Fibroblast of the conjunctiva (primary cell): ENCODE data around the gene DDIT3.

Source experiments
- DNase-seq: peaks from one replicate; pipeline ENCODE4 v3.0.0-alpha.2; 2010; ENCODE audit warnings: low read depth

DDIT3 gene

GRCh38 chr12:57485695-57486094 lies 34.6 kb downstream of the DDIT3 start:
- DNase-seq, result no peak

- DNase-seq, result no peak
Observed at GRCh38 chr12:57483466-57483865, 36.8 kb downstream of the DDIT3 start.

- DNase-seq, result no peak
Observed at GRCh38 chr12:57481671-57482070, 38.6 kb downstream of the DDIT3 start.

GRCh38 chr12:57479376-57480115 lies 40.8 kb downstream of the DDIT3 start, which contains the start of gene ARHGAP9:
ARHGAP9 (minus strand) TSS chr12:57479866; CDS start chr12:57479406, 460 bp downstream.
- no peak for DNase-seq

GRCh38 chr12:57479043-57479375 lies 41.3 kb downstream of the DDIT3 start:
- no peak for DNase-seq

GRCh38 chr12:57477710-57478681 lies 42.3 kb downstream of the DDIT3 start:
- DNase-seq, result no peak

- no peak for DNase-seq
Observed at GRCh38 chr12:57476993-57477709, 43.2 kb downstream of the DDIT3 start.

GRCh38 chr12:57476162-57476992 lies 43.9 kb downstream of the DDIT3 start:
- no peak for DNase-seq

- DNase-seq, result no peak
Observed at GRCh38 chr12:57475271-57476161, 44.8 kb downstream of the DDIT3 start.

GRCh38 chr12:57474862-57475261 lies 45.5 kb downstream of the DDIT3 start:
- no peak for DNase-seq

GRCh38 chr12:57474430-57474829 lies 45.9 kb downstream of the DDIT3 start:
- no peak for DNase-seq

- DNase-seq, result no peak
Observed at GRCh38 chr12:57473886-57474285, 46.4 kb downstream of the DDIT3 start.

GRCh38 chr12:57473392-57473791 lies 46.9 kb downstream of the DDIT3 start:
- no peak for DNase-seq

- no peak for DNase-seq
Observed at GRCh38 chr12:57472391-57472790, 47.9 kb downstream of the DDIT3 start.

- DNase-seq, result no peak
Observed at GRCh38 chr12:57471661-57472060, 48.7 kb downstream of the DDIT3 start.

- DNase-seq, result no peak
Observed at GRCh38 chr12:57470970-57471656, 49.2 kb downstream of the DDIT3 start.

- no peak for DNase-seq
Observed at GRCh38 chr12:57470286-57470969, 49.9 kb downstream of the DDIT3 start.

GRCh38 chr12:57469296-57470164 lies 50.8 kb downstream of the DDIT3 start:
- no peak for DNase-seq
